ACHN (cell line): ENCODE results near the gene LRRIQ1.

ENCODE experiments used
- DNase-seq: peaks from one replicate; pipeline ENCODE4 v3.0.0-alpha.2; 2015
- in situ Hi-C: cut with HindIII; loops from 2 replicates; pipeline ENCODE4 v1.10.0; 2017; ENCODE audit warnings: low sequenced_read_pairs, low pct_ligation_motif_present, low pct_unique_long_range_greater_than_20kb

Gene LRRIQ1

GRCh38 chr12:85273381-85274314 lies 237.5 kb downstream of the LRRIQ1 start:
- in situ Hi-C loops: no loop called here
- no peak for DNase-seq

GRCh38 chr12:85274315-85274651 lies 238.1 kb downstream of the LRRIQ1 start:
- in situ Hi-C loops: no loop called here
- DNase-seq: no peak

- DNase-seq: no peak
- in situ Hi-C loops: no loop called here
Observed at GRCh38 chr12:85275374-85275773, 239.2 kb downstream of the LRRIQ1 start.

GRCh38 chr12:85277191-85277590 lies 241.0 kb downstream of the LRRIQ1 start:
- DNase-seq: no peak
- in situ Hi-C loops: no loop called here

GRCh38 chr12:85277900-85278597 lies 241.9 kb downstream of the LRRIQ1 start:
- in situ Hi-C loops: no loop called here

GRCh38 chr12:85278598-85279448 lies 242.7 kb downstream of the LRRIQ1 start:
- in situ Hi-C loops: no loop called here
- no peak for DNase-seq

More at GRCh38 chr12:85277900-85278597, 241.9 kb downstream of the LRRIQ1 start:
- no peak for DNase-seq

- peak; percentile 46 for DNase-seq
- in situ Hi-C loops: no loop called here
Observed at GRCh38 chr12:85279449-85280164, 243.5 kb downstream of the LRRIQ1 start.

GRCh38 chr12:85280165-85280983 lies 244.2 kb downstream of the LRRIQ1 start, which contains the start of gene ALX1:
ALX1 (plus strand) TSS chr12:85280220; CDS start chr12:85280262, 42 bp downstream.
- peak; percentile 79 for DNase-seq
- in situ Hi-C loops: no loop called here

GRCh38 chr12:85280984-85281630 lies 245.0 kb downstream of the LRRIQ1 start:
- in situ Hi-C loops: no loop called here

GRCh38 chr12:85281636-85282312 lies 245.6 kb downstream of the LRRIQ1 start:
- in situ Hi-C loops: no loop called here
- DNase-seq: no peak

More at GRCh38 chr12:85280984-85281630, 245.0 kb downstream of the LRRIQ1 start:
- DNase-seq: peak; percentile 7

GRCh38 chr12:85283560-85283959 lies 247.4 kb downstream of the LRRIQ1 start:
- no peak for DNase-seq
- in situ Hi-C loops: no loop called here
